H1 (cell line): ENCODE measurements around the gene ZNF649.

ENCODE experiments used
- ASH2L ChIP-seq: fragments of 200-600, 300-600 bp; sonication (generic); IDR thresholded peaks from one replicate; pipeline ENCODE4 v1.7.1; 2017; ENCODE audit warnings: low read length
- CTCF ChIP-seq, 3 experiments: IDR thresholded peaks; 1 replicate in 2 of 3; 2 replicates in 1 of 3; pipeline versions ENCODE4 v1.5.1 to v1.6.1; 2011; ENCODE audit warnings: low read length in 3 of 3, mild to moderate bottlenecking in 3 of 3, inconsistent platforms in 2 of 3, low read depth in 1 of 3, moderate library complexity in 1 of 3; ENCODE audit not compliant: insufficient read depth in 1 of 3; ENCODE audit errors: control extremely low read depth in 1 of 3
- NANOG ChIP-seq: IDR thresholded peaks from 2 replicates; pipeline ENCODE4 v1.6.1; 2011; ENCODE audit warnings: low read length, low read depth, mild to moderate bottlenecking, inconsistent platforms; ENCODE audit not compliant: insufficient read depth, poor library complexity, severe bottlenecking
- POLR2AphosphoS5 ChIP-seq: IDR thresholded peaks from 2 replicates; pipeline ENCODE4 v1.6.1; 2011; ENCODE audit warnings: low read depth, low read length
- TAF1 ChIP-seq: IDR thresholded peaks from 2 replicates; pipeline ENCODE4 v1.6.1; 2011; ENCODE audit warnings: mild to moderate bottlenecking, low read depth, low read length
- YY1 ChIP-seq: IDR thresholded peaks from 2 replicates; pipeline ENCODE4 v1.6.1; 2011; ENCODE audit warnings: low read depth, mild to moderate bottlenecking, low read length

DNA sequence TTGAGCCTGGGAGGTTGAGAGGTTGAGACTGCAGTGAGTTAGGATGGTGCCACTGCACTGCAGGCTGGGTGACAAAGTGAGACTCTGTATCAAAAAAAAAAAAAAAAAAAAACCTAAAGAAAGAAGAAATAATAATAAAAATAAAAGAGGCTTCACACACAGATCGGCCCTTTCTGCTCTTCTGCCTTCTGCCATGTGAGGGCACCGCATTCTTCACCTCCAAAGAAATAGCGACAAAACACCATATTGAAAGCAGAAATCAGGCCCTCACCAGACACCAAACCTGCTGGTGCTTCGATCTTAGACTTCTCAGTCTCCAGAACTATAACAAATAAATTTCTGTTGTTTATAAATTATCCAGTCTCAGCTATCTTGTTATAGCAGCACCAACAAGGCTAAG is 3.0 kb downstream of the ZNF649 start:
- TF ChIP-seq CTCF (IDR thresholded peaks at IDR 0.05; ENCODE audit: control extremely low read depth in 1 of 3, insufficient read depth in 1 of 3, low read depth in 1 of 3, low read length in 3 of 3) (peak in 1 of 3 experiments; percentile 11; a peak in 1 of 4 replicates), NANOG (no peak), POLR2AphosphoS5 (no peak), TAF1 (no peak), ASH2L (no peak), YY1 (no peak)
